ENCODE data around the gene CPNE5.

CPNE5 gene

DNA sequence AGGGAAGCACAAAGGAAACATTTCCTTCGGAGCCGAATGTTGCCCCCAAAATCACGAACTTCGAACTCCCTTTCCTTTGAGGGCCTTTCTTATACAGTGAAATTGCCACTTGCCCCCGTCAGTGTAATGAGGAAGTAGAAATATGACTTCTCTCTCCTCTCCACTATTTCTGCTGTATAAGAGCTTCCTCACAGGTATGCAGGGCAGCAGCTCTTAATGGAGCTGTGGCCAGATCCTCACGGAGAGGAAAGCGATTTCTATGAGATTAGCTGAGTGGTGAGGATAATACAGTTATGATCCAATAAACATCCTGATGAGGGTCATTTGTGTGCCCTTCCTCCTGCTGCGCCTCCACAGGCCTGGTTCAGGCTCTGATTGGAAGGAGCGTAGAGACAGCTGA is 10.8 kb upstream of the CPNE5 start:
- no peak overlapping the region for H3K27ac Mint-ChIP-seq
- intact Hi-C loops (cut with micrococcal nuclease) = no loop called here
- peaks cover 20% of the 10 kb centered on the region for H3K36me3 Mint-ChIP-seq (ENCODE audit: low read depth)
- no peak overlapping the region for H3K4me3 Mint-ChIP-seq
- peaks cover 21% of the 10 kb centered on the region for H3K9me3 Mint-ChIP-seq
- H3K27me3 Mint-ChIP-seq = peaks cover 9% of the 10 kb centered on the region
- peaks cover 86% of the 10 kb centered on the region for H3K4me1 Mint-ChIP-seq (ENCODE audit: low read depth)

DNA sequence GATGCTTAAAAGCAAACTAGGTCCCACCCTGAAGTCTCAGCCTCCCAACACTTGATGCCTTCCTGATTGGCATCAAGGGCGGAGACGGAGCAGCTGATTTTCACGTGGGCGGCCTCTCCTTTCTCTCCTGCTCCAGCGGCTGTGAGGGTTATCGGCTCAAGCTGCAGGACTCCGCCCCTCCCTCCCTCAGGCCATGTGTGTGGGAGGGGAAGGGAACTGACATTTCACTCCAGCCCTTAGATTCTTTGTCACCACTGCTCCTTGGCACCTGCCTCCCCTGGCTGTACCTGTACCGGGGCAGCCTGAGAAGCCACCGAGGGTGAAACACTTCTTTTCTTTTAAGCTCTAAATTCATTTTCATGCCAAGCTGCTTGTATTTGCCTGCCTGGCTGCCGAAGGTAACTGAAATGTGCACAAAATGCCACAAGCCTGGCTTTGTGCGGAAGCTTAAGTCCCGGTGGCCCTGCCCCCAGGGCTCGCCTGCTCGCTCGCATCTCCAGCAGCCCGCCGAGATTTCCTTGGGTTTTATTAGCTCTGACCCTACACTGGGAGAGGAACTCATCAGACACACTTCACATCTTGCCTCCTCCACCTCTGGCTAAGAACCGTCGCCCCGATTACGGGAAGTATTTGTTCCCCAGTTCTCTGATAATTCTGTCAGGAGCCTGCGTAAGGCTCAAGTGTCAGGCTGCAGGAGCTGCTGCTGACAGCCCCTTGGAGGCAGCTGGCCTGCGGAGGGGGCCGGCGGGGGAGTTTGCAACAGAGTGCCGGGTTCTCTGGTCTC is 9.6 kb upstream of the CPNE5 start:
- peak overlapping the region; percentile 52 for H3K4me3 Mint-ChIP-seq
- H3K27ac Mint-ChIP-seq = peak overlapping the region; percentile 78
- H3K27me3 Mint-ChIP-seq = peaks cover 16% of the 10 kb centered on the region
- peaks cover 84% of the 10 kb centered on the region for H3K4me1 Mint-ChIP-seq (ENCODE audit: low read depth)
- intact Hi-C loops (cut with micrococcal nuclease) = no loop called here
- H3K36me3 Mint-ChIP-seq (ENCODE audit: low read depth) = peaks cover 10% of the 10 kb centered on the region
- peaks cover 12% of the 10 kb centered on the region for H3K9me3 Mint-ChIP-seq

DNA sequence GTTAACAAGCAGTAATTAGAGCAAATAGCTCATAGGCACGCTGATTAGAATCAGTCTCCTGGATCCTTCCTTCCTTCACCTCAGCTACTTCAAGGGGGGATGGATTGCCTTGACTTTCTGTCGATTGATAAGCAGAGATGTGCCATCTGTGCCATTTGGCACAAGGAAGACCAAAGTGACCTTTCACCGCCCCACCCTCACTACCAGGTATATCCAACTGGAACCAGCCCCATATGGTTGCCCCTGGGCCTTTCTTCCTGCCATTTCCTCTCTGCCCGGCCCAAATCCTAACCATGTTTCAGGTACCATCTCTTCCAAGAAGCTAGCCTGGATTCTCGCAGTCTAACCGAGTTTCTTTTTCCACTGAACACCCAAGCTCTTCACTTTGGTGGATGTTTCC is 8.7 kb upstream of the CPNE5 start:
- peak overlapping the region; percentile 78 for H3K27ac Mint-ChIP-seq
- peaks cover 77% of the 10 kb centered on the region for H3K4me1 Mint-ChIP-seq (ENCODE audit: low read depth)
- H3K36me3 Mint-ChIP-seq (ENCODE audit: low read depth) = peaks cover 2% of the 10 kb centered on the region
- intact Hi-C loops (cut with micrococcal nuclease) = no loop called here
- peaks cover 3% of the 10 kb centered on the region for H3K9me3 Mint-ChIP-seq
- H3K27me3 Mint-ChIP-seq = peaks cover 19% of the 10 kb centered on the region
- H3K4me3 Mint-ChIP-seq = no peak overlapping the region

DNA sequence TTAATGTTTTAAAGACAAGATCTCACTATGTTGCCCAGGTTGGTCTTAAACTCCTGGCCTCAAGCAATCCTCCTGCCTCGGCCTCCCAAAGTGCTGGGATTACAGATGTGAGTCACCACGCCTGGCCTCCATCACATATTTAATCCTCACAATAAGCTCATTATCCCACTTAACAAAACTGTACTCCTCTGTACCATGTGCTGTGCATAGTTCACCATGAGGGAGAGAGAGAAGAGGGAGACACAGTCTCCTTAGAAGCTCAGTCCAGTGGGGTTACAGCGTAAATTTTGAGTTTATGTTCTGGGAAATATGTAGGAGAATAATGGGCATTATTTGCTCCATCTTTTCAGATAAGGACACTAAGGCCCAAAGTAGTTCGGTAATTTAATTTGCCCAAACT is 7.9 kb upstream of the CPNE5 start:
- Mint-ChIP-seq H3K4me1 (ENCODE audit: low read depth) (peaks cover 77% of the 10 kb centered on the region), H3K27ac (no peak overlapping the region)

DNA sequence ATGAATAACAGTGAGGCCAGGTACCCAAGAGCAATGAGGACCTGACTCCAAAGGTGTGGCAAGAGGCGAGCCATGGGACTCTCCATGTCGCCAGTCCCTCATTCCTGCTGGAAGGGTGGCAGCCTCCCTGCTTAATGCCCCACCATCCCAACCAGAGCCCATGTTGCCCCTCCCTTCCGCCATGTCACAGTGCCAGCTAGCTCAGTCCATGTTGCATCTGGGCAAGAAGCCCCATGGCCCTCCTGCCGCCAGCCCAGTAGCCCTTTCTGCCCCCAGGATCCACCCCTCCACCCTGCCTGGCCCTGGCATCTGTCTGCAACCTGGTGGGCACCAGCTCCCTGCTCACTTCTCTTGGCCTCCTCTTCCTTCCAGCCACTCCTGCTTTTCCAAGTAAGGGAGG is 6.0 kb upstream of the CPNE5 start:
- Mint-ChIP-seq H3K27ac (peak overlapping the region; percentile 20), H3K4me1 (ENCODE audit: low read depth) (peaks cover 69% of the 10 kb centered on the region), H3K27me3 (peaks cover 29% of the 10 kb centered on the region), H3K36me3 (ENCODE audit: low read depth) (no peaks in the 10 kb centered on the region), H3K4me3 (no peak overlapping the region), H3K9me3 (no peaks in the 10 kb centered on the region)
- intact Hi-C loops (cut with micrococcal nuclease) = no loop called here

More for the DNA sequence above, 7.9 kb upstream of the CPNE5 start:
- no peaks in the 10 kb centered on the region for H3K36me3 Mint-ChIP-seq (ENCODE audit: low read depth)
- no peak overlapping the region for H3K4me3 Mint-ChIP-seq
- H3K9me3 Mint-ChIP-seq = no peaks in the 10 kb centered on the region
- intact Hi-C loops (cut with micrococcal nuclease) = no loop called here
- H3K27me3 Mint-ChIP-seq = peaks cover 19% of the 10 kb centered on the region

DNA sequence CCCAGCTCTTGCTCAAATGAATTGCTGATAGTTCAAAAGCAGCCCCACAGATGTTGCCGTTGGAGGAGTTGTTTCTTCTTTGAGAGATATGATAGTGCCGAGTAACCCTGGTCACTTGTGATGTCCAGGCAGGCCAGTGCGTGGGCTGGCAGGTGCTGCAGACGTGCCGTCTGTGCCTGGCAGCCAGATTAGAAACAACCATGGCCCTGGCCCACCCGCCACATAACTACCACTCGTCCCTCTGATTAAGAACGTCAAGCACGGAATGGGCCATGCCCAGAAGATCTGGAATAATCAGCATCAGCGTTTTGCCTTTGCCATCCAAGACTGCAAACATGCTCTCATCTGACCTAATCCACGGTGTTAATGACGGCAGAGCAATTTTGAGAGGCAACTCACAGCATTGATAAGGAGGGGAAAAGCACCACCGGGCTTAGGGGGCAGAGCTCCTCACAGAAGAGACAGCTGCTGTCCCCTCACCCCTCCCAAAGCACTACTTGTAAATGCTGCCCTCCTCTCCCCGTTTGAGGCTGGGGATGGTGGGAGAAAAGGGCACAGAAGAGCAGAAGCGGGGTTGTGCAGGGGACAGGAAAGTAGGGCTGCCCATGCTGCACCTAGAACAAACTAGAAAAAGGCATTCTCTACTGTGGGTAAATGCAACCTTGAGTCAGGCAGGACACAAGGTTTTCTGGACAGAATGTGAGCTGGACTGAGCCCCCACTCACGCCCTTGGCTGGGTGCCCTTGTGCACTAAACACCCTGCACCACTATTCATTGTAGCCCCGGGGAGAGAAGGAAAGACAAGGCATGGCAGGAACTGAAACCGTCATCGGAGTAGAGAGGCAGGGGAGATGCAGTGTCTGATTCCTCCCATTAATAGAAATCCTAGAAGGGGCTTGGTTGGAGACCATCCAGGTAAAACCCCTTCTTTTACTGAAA is 5.3 kb upstream of the CPNE5 start:
- H3K4me1 Mint-ChIP-seq (ENCODE audit: low read depth) = peaks cover 64% of the 10 kb centered on the region
- peaks cover 35% of the 10 kb centered on the region for H3K27me3 Mint-ChIP-seq
- H3K9me3 Mint-ChIP-seq = no peaks in the 10 kb centered on the region
- intact Hi-C loops (cut with micrococcal nuclease) = no loop called here
- H3K4me3 Mint-ChIP-seq = no peak overlapping the region
- H3K36me3 Mint-ChIP-seq (ENCODE audit: low read depth) = no peaks in the 10 kb centered on the region
- H3K27ac Mint-ChIP-seq = no peak overlapping the region

DNA sequence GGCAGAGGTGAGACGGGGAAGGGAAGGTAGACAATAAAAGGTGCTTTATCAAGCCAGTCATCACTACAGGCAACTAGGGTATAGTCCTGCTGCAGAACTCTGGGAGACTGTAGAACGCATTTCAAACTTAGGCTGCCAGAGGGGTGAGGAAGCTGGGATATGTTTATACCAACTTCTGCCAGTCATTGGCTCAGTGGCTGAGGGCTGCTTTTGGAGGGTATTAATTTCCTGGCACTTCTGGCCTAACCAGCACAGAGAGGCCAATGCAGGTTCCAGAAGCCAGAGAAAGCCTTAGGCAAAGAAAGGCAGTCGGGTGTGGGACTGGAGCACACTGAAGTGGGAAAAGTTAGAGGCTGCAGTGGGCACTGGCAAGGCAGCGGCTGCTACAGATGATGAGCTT is 3.9 kb upstream of the CPNE5 start:
- H3K4me1 Mint-ChIP-seq (ENCODE audit: low read depth) = peaks cover 62% of the 10 kb centered on the region
- H3K4me3 Mint-ChIP-seq = no peak overlapping the region
- intact Hi-C loops (cut with micrococcal nuclease) = no loop called here
- peaks cover 49% of the 10 kb centered on the region for H3K27me3 Mint-ChIP-seq
- H3K27ac Mint-ChIP-seq = no peak overlapping the region
- no peaks in the 10 kb centered on the region for H3K9me3 Mint-ChIP-seq
- no peaks in the 10 kb centered on the region for H3K36me3 Mint-ChIP-seq (ENCODE audit: low read depth)

DNA sequence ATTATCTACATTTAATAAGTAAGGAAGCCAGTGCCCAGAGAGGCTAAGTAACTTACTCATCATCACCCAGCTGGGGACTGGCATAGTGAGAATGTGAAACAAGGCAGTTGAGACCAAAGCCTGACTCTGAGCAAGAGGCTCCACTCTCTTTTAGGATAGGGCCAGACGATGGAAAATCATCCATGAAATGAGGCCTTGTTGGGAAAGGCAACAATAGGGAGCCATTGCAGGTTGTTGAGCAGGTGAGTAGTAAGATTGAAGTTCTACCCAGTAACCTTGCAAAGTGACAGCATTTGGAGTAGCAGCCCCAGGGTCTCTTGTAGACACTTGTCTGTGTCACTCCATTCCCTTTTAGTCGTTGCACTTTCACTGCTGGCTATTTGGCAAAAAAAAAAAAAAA is 2.5 kb upstream of the CPNE5 start:
- Mint-ChIP-seq H3K27me3 (peaks cover 61% of the 10 kb centered on the region), H3K4me3 (no peak overlapping the region), H3K9me3 (no peaks in the 10 kb centered on the region), H3K36me3 (ENCODE audit: low read depth) (no peaks in the 10 kb centered on the region), H3K27ac (no peak overlapping the region), H3K4me1 (ENCODE audit: low read depth) (peaks cover 54% of the 10 kb centered on the region)
- intact Hi-C loops (cut with micrococcal nuclease) = no loop called here

DNA sequence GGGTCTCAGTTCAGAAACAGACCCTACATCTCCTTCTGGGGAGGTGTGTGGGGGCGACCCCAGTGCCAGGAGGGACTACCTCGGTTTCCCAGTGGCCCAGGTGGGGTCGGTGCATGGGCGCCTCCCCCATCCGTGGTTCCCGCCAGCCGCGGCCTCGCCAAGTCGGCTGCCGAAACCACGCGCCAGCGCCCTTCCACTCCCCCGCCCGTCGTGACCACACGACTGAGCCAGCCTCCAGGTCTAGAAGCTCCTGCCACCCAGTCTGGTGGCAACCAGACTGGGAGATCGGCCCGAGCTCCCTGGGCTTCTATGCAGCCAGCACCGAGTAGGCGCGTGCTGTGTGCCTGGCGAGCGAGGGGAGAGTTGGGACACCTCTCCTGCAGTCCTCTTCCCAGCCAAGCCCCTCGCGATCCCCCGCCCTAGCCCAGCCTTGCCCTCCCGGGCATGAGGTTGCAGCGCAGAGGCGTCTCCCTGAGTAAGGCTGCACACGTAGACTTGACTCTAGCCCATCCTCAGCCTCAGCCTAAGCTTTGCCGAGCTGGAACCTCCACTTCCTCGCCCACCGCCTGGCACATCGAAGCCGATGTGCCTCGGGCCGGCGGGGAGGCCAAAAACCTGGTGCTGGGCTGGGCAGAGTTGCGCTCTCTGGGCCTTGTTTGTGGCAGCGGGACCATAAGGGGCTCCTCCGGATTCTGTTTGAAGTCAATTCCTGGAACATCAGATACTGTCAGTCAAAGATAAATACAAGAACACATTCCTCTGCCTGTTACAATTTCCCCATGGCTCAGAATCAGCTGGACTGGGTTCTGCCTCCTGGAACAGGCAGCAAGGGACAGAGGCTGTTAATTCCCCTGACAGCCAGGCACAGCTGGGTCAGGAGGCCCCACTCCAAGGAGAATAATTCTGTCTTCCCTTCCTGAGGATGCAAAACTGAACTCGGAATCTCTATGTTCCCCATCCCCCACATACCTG is 1.5 kb upstream of the CPNE5 start:
- Mint-ChIP-seq H3K27ac (no peak overlapping the region), H3K27me3 (peaks cover 66% of the 10 kb centered on the region), H3K36me3 (ENCODE audit: low read depth) (no peaks in the 10 kb centered on the region), H3K9me3 (no peaks in the 10 kb centered on the region), H3K4me1 (ENCODE audit: low read depth) (peaks cover 52% of the 10 kb centered on the region), H3K4me3 (peak overlapping the region; percentile 62)
- intact Hi-C loops (cut with micrococcal nuclease) = no loop called here

DNA sequence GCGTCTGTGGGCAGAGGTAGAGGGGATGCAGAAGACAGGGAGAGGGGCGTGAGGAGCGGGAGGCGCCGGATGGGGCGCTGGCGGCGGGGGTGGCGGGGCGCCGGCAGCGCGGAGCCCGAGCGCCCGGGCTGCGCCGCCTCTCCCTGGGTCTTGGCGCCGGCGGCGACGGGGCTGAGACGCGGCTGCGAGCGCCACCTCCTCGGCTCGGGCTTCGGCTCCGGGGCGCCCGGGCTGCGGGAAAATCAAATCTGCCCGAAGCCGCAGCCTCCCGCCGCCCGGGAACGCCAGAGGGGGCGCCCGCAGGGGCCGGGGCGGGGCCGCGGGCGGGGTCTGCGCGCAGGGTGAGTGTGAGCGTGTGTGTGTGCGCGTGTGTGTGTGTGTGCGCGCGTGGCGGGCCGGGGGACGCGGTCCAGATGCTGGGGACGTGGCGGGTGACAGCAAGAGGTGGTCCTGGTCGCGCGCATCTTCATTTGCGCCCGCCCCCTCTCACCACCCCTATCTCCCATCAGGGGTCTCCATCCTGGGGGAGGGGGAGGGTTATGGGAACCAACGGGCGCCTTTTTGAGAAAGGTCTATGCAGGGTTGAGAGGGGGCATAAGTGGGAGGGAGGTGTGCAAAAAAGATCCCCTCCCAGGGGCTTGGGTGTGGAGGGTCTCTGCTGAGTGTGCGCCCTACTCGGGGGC is 646 bp upstream of the CPNE5 start:
- H3K27ac Mint-ChIP-seq = no peak overlapping the region
- intact Hi-C loops (cut with micrococcal nuclease) = no loop called here
- H3K36me3 Mint-ChIP-seq (ENCODE audit: low read depth) = no peaks in the 10 kb centered on the region
- H3K27me3 Mint-ChIP-seq = peaks cover 68% of the 10 kb centered on the region
- peak overlapping the region; percentile 62 for H3K4me3 Mint-ChIP-seq
- no peaks in the 10 kb centered on the region for H3K9me3 Mint-ChIP-seq
- H3K4me1 Mint-ChIP-seq (ENCODE audit: low read depth) = peaks cover 43% of the 10 kb centered on the region

DNA sequence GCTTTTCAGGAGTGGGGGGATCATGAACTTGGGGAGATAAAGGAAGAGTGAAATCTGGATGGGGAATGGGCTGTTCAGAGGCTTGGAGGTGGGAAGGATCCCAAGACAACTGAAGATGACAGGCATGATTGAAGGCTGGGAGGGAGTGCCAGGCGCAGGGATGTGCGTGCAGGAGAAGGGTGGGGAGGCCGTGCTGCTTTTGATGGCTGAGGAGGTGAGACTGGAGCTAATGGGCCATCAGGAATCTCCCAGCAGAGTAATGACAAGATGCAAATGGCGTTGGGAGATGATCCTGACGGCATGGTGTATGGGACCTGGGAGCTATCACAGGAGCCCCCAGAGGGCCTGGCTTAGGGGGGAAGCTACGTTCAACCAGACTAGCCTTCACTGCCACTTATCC is 1.6 kb downstream of the CPNE5 start:
- Mint-ChIP-seq H3K27ac (no peak overlapping the region), H3K4me1 (ENCODE audit: low read depth) (peaks cover 31% of the 10 kb centered on the region), H3K9me3 (no peaks in the 10 kb centered on the region), H3K27me3 (peaks cover 59% of the 10 kb centered on the region), H3K36me3 (ENCODE audit: low read depth) (no peaks in the 10 kb centered on the region), H3K4me3 (no peak overlapping the region)
- intact Hi-C loops (cut with micrococcal nuclease) = no loop called here

DNA sequence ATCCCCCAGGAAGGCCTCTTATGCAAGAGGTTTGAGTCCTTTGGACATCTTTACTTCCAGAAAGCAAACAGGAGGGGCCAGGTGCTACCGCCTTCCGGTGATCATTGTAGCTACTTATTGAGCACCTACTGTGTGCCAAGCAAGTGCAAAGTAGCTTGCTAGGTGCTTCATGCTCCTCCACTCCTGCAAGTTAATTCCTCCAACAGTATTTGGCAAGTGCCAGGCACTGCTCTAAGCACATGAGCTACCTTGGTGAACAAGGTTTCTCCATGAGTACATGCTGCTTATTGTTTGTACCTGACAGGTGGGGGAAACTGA is 2.3 kb downstream of the CPNE5 start:
- Mint-ChIP-seq H3K9me3 (no peaks in the 10 kb centered on the region), H3K36me3 (ENCODE audit: low read depth) (no peaks in the 10 kb centered on the region), H3K27ac (no peak overlapping the region), H3K27me3 (peaks cover 59% of the 10 kb centered on the region), H3K4me1 (ENCODE audit: low read depth) (peaks cover 24% of the 10 kb centered on the region), H3K4me3 (no peak overlapping the region)
- intact Hi-C loops (cut with micrococcal nuclease) = no loop called here
